GM12891 (cell line): Measurements from ENCODE around the gene SEC11C.

Experiments
- POLR2A ChIP-seq: IDR thresholded peaks from 2 replicates; pipeline ENCODE4 v1.6.1; 2011; ENCODE audit warnings: low read depth, low read length, control low read depth
- POLR2AphosphoS5 ChIP-seq: IDR thresholded peaks from 2 replicates; pipeline ENCODE4 v1.6.1; 2011; ENCODE audit warnings: low read depth, low read length, control low read depth
- POU2F2 ChIP-seq: IDR thresholded peaks from 2 replicates; pipeline ENCODE4 v1.6.1; 2011; ENCODE audit warnings: low read depth, mild to moderate bottlenecking, control low read depth, low read length, moderate library complexity
- SPI1 ChIP-seq: IDR thresholded peaks from 2 replicates; pipeline ENCODE4 v1.6.1; 2011; ENCODE audit warnings: low read depth, low read length, control low read depth
- TAF1 ChIP-seq: IDR thresholded peaks from 2 replicates; pipeline ENCODE4 v1.6.1; 2011; ENCODE audit warnings: low read depth, low read length, control low read depth

DNA sequence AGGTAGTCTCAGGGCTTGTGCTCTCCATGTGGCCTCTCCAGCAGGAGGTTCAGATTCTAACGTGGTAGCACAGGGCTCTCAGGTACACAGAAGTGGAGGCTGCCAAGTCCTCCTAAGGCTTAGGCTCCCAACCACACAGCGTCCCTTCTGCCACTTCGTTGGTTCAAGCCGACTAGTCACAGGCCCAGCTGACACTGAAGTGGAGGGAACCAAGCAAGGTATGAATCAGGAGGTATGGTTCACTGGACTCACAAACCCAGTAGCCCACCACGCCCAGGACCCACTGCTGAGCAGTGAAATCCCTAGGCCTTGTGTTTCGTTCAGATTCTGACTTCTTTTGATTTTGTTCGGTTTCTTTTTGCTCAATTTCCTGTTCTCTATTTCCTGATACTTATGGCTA lies 46.0 kb upstream of the SEC11C start:
- no peak for TF ChIP-seq TAF1
- no peak for TF ChIP-seq POLR2A
- TF ChIP-seq POLR2AphosphoS5, result no peak
- no peak for TF ChIP-seq SPI1
- no peak for TF ChIP-seq POU2F2
